Osteoblast (primary cell): Measurements from ENCODE around the gene HEBP1. TPM values are rescaled to one million over a fixed set of nuclear protein-coding genes. Genes with fewer than 3 reads are reported as not detected.

ENCODE experiments used
- DNase-seq: peaks from one replicate; pipeline ENCODE4 v3.0.0; 2011; ENCODE audit warnings: low spot score, mixed read lengths; ENCODE audit not compliant: insufficient read length; ENCODE audit errors: missing footprints
- H2AFZ ChIP-seq: 2 replicates; pipeline ENCODE4 v1.6.0; 2011; ENCODE audit warnings: mild to moderate bottlenecking, low read length
- H3K27ac ChIP-seq: 2 replicates; pipeline ENCODE4 v1.5.1; 2011; ENCODE audit warnings: mild to moderate bottlenecking, low read depth, low read length, moderate library complexity
- H3K27me3 ChIP-seq: 2 replicates; pipeline ENCODE4 v1.6.0; 2012; ENCODE audit warnings: mild to moderate bottlenecking, control low read depth, inconsistent platforms, low read length, moderate library complexity; ENCODE audit not compliant: insufficient read depth
- H3K36me3 ChIP-seq: 2 replicates; pipeline ENCODE4 v1.5.1; 2011; ENCODE audit warnings: mild to moderate bottlenecking, low read length, control low read depth, moderate library complexity; ENCODE audit not compliant: insufficient read depth
- H3K4me1 ChIP-seq: 2 replicates; pipeline ENCODE4 v1.5.1; 2011; ENCODE audit warnings: mild to moderate bottlenecking, low read length, control low read depth, moderate library complexity; ENCODE audit not compliant: insufficient read depth
- H3K4me2 ChIP-seq: 2 replicates; pipeline ENCODE4 v1.6.0; 2011; ENCODE audit warnings: mild to moderate bottlenecking, low read length; ENCODE audit not compliant: insufficient read depth
- H3K4me3 ChIP-seq: fragments of 200-600 bp; sonication (generic); 3 replicates; pipeline ENCODE4 v1.5.1; 2012; ENCODE audit warnings: mild to moderate bottlenecking, low read length, inconsistent platforms; ENCODE audit not compliant: insufficient read depth
- H3K79me2 ChIP-seq: 2 replicates; pipeline ENCODE4 v1.6.0; 2012; ENCODE audit warnings: mild to moderate bottlenecking, low read length, control low read depth, inconsistent platforms; ENCODE audit not compliant: insufficient read depth
- H3K9me3 ChIP-seq: 2 replicates; pipeline ENCODE4 v1.5.1; 2011; ENCODE audit warnings: low read depth, low read length, control low read depth
- H4K20me1 ChIP-seq: 2 replicates; pipeline ENCODE4 v1.6.0; 2012; ENCODE audit warnings: mild to moderate bottlenecking, low read length, control low read depth; ENCODE audit not compliant: insufficient read depth
- CTCF ChIP-seq: IDR thresholded peaks from 2 replicates; pipeline ENCODE4 v1.5.1; 2011; ENCODE audit warnings: mild to moderate bottlenecking, low read depth, low read length, moderate library complexity; ENCODE audit errors: extremely low read depth
- small RNA-seq: library from RNA; depleted of rRNA; stranded (forward); fragments of <200 nt; gene quantifications from one replicate; pipeline ENCODE3, GENCODE V24; 2012
- total RNA-seq: library from RNA; depleted of rRNA; stranded (reverse); fragments of >200 nt; gene quantifications from 2 replicates; pipeline ENCODE4 v1.2.3, GENCODE V29; 2012

HEBP1 gene
- total RNA-seq, 1 donor = 16.6 TPM

GRCh38 chr12:12925388-12925787 lies 74.7 kb downstream of the HEBP1 start:
- H4K20me1 ChIP-seq = no peaks in the 10 kb centered on the region
- H3K4me1 ChIP-seq = peaks cover 35% of the 10 kb centered on the region
- H3K4me3 ChIP-seq = no peak overlapping the region
- no peak for TF ChIP-seq CTCF
- DNase-seq = no peak
- H3K36me3 ChIP-seq = no peaks in the 10 kb centered on the region
- H3K27ac ChIP-seq = peak overlapping the region; percentile 65
- H3K79me2 ChIP-seq = no peaks in the 10 kb centered on the region
- no peaks in the 10 kb centered on the region for H3K9me3 ChIP-seq
- H2AFZ ChIP-seq = no peak overlapping the region
- H3K4me2 ChIP-seq = peak overlapping the region; percentile 53
- H3K27me3 ChIP-seq = no peaks in the 10 kb centered on the region

Small RNAs within 50 kb of the gene (small RNA-seq; reads per million reads assigned to genes)
- not detected for gene RF00604

Other genes with a start within 250 kb of the HEBP1 start
- gene APOLD1, start 214.6 kb downstream of the HEBP1 start, total RNA-seq = 3.2 and 3.3 TPM in 2 replicates
- 60.8 and 63.6 TPM in 2 replicates for gene DDX47, start 186.9 kb downstream of the HEBP1 start, total RNA-seq
- 2.7 and 4.7 TPM in 2 replicates for gene GPRC5A, start 108.7 kb downstream of the HEBP1 start, total RNA-seq
- gene GPRC5D, start 48.1 kb downstream of the HEBP1 start, total RNA-seq = not detected in 2 replicates
- 3.3 and 5.6 TPM in 2 replicates for gene FAM234B, start 44.1 kb upstream of the HEBP1 start, total RNA-seq
- gene GSG1, start 103.4 kb upstream of the HEBP1 start, total RNA-seq = 0.29 and 0.36 TPM in 2 replicates
- gene EMP1, start 196.5 kb upstream of the HEBP1 start, total RNA-seq = 106 and 114 TPM in 2 replicates